B cell (primary cell): ENCODE data around the gene TNIP1.

Experiments
- CTCF ChIP-seq: fragments of 200-600 bp; IDR thresholded peaks from one replicate; pipeline ENCODE4 v1.8.0; 2022; ENCODE audit warnings: antibody characterized with exemption, mild to moderate bottlenecking
- EZH2 ChIP-seq: IDR thresholded peaks from 2 replicates; pipeline ENCODE4 v1.6.1; 2012; ENCODE audit warnings: borderline replicate concordance, low read depth, mild to moderate bottlenecking, moderate library complexity, low read length; ENCODE audit not compliant: insufficient read depth, poor library complexity, severe bottlenecking

GRCh38 chr5:151023651-151024050, 57.2 kb downstream of the TNIP1 start:
- no peak for TF ChIP-seq CTCF
- no peak for TF ChIP-seq EZH2
